ENCODE measurements around the gene IFIT2. TPM values are rescaled to one million over a fixed set of nuclear protein-coding genes. Genes with fewer than 3 reads are reported as not detected.

Gene IFIT2
- total and polyA plus RNA-seq, 2 experiments from 2014 or later = 0.10 TPM; not detected in 1

- TF ChIP-seq ZNF114 (CRISPR knock-in tag; IDR thresholded peaks at IDR 0.05) = no peak
- TF ChIP-seq CREB1 (CRISPR knock-in tag; IDR thresholded peaks at IDR 0.05; ENCODE audit: low read depth) = no peak
- no peak for TF ChIP-seq CTCF (conservative IDR thresholded peaks at IDR 0.05; ENCODE audit: low read depth in 2 of 2)
- no peak for TF ChIP-seq ZNF331 (CRISPR knock-in tag; IDR thresholded peaks at IDR 0.05; ENCODE audit: low read depth)
- TF ChIP-seq NANOG (IDR thresholded peaks at IDR 0.05; ENCODE audit: borderline replicate concordance) = no peak
- no peak for TF ChIP-seq STAT1 (IDR thresholded peaks at IDR 0.05; ENCODE audit: unreplicated experiment)
- no peaks in the 10 kb centered on the region for H3K27me3 Mint-ChIP-seq (ENCODE audit: insufficient read depth, low read depth, poor library complexity)
- Histone ChIP-seq H4K20me1 (replicated peaks; ENCODE audit: insufficient read depth) (no peaks in the 10 kb centered on the region), H3K4me1 (ENCODE audit: insufficient read depth) (peaks cover 13% of the 10 kb centered on the region; the same call in 1 of the 2 replicates), H3K27ac (ENCODE audit: low read depth) (no peak overlapping the region), H3K36me3 (ENCODE audit: insufficient read depth) (no peaks in the 10 kb centered on the region), H3K4me3 (no peak overlapping the region), H3K27me3 (ENCODE audit: insufficient read depth) (no peaks in the 10 kb centered on the region), H3K4me2 (no peak overlapping the region), H3K9me2 (ENCODE audit: insufficient read depth) (0 out of 2 replicates have a peak, but pooled peaks cover 7% of the 10 kb centered on the region), H3F3A (replicated peaks; ENCODE audit: low read depth) (no peaks in the 10 kb centered on the region), H2AFZ (no peak overlapping the region), H3K79me2 (replicated peaks; ENCODE audit: insufficient read depth) (no peaks in the 10 kb centered on the region)
- peaks cover 19% of the 10 kb centered on the region for H3K9me3 Mint-ChIP-seq
- DNase-seq (ENCODE audit: low spot score) (no peak), ATAC-seq (no peak)
- peaks cover 15% of the 10 kb centered on the region for H3K36me3 Mint-ChIP-seq (ENCODE audit: low read depth)
- peaks cover 11% of the 10 kb centered on the region; the same call in 2 of the 3 replicates for H3K4me1 Mint-ChIP-seq
- no peak overlapping the region for H3K4me3 Mint-ChIP-seq
- no peak overlapping the region for H3K27ac Mint-ChIP-seq
These were observed 43.0 kb upstream of the IFIT2 start for GRCh38 chr10:89258881-89259280.

DNA sequence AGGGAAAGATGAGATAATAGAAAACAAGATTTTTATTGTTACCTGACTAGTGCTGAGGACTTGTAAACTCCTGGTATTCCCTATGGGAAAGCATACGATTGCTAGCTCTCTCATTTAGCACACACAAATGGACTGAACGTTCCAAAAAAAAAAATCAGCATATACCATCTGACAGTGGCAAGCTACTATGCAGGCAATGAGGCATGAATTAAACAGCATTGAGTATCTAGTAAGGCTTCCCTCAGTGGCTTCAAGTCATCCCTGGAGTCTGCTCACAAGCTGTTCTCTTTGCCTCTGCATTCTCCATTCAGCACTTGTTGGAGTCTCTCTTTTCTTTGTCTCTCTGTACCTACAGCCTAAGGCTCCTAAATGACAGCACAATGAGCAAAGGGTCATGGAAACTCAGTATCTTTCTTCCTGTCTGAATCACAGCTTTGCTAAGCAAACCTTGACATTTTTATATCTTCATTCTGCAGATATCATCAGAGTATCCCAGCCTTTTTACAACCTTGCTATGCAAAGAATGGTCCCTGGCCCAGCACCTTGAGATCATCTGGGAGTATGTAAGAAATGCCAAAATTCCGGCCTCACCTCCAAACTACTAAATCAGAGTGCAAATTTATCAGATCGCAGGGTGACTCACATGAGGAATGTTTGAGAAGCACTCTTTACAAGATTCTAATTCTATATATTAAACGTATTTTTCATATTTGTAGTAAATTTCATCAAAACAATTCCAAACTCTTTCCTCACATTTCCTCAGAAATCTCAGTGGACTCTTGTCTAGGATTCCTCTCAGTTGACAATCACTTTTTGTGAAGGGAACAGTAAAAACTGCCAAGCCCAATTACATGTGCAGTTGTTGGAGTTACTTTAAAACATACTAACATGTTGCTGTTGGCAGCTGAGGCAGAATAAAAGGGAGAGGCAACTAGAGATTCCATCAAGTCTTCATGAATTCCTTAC lies 39.5 kb upstream of the IFIT2 start:
- Mint-ChIP-seq H3K27ac (no peak overlapping the region), H3K27me3 (ENCODE audit: insufficient read depth, low read depth, poor library complexity) (peaks cover 2% of the 10 kb centered on the region), H3K9me3 (peaks cover 13% of the 10 kb centered on the region), H3K36me3 (ENCODE audit: low read depth) (peaks cover 3% of the 10 kb centered on the region; the same call in 1 of the 3 replicates), H3K4me3 (no peak overlapping the region), H3K4me1 (peaks cover 10% of the 10 kb centered on the region)
- Histone ChIP-seq H3K79me2 (replicated peaks; ENCODE audit: insufficient read depth) (no peaks in the 10 kb centered on the region), H3K27ac (ENCODE audit: low read depth) (no peak overlapping the region), H4K20me1 (replicated peaks; ENCODE audit: insufficient read depth) (no peaks in the 10 kb centered on the region), H3K4me2 (no peak overlapping the region), H3F3A (replicated peaks; ENCODE audit: low read depth) (no peaks in the 10 kb centered on the region), H3K4me1 (ENCODE audit: insufficient read depth) (peaks cover 6% of the 10 kb centered on the region; the same call in 1 of the 2 replicates), H3K27me3 (ENCODE audit: insufficient read depth) (no peaks in the 10 kb centered on the region), H3K9me2 (ENCODE audit: insufficient read depth) (no peaks in the 10 kb centered on the region), H3K4me3 (no peak overlapping the region), H3K36me3 (ENCODE audit: insufficient read depth) (no peaks in the 10 kb centered on the region), H2AFZ (no peak overlapping the region)
- DNase-seq (ENCODE audit: low spot score) (no peak), ATAC-seq (no peak)
- no peak for TF ChIP-seq EZH2 (IDR thresholded peaks at IDR 0.05; ENCODE audit: low read depth, unreplicated experiment)
- TF ChIP-seq ZNF114 (CRISPR knock-in tag; IDR thresholded peaks at IDR 0.05) = no peak
- TF ChIP-seq ZNF331 (CRISPR knock-in tag; IDR thresholded peaks at IDR 0.05; ENCODE audit: low read depth) = no peak
- TF ChIP-seq, protein P1, sequence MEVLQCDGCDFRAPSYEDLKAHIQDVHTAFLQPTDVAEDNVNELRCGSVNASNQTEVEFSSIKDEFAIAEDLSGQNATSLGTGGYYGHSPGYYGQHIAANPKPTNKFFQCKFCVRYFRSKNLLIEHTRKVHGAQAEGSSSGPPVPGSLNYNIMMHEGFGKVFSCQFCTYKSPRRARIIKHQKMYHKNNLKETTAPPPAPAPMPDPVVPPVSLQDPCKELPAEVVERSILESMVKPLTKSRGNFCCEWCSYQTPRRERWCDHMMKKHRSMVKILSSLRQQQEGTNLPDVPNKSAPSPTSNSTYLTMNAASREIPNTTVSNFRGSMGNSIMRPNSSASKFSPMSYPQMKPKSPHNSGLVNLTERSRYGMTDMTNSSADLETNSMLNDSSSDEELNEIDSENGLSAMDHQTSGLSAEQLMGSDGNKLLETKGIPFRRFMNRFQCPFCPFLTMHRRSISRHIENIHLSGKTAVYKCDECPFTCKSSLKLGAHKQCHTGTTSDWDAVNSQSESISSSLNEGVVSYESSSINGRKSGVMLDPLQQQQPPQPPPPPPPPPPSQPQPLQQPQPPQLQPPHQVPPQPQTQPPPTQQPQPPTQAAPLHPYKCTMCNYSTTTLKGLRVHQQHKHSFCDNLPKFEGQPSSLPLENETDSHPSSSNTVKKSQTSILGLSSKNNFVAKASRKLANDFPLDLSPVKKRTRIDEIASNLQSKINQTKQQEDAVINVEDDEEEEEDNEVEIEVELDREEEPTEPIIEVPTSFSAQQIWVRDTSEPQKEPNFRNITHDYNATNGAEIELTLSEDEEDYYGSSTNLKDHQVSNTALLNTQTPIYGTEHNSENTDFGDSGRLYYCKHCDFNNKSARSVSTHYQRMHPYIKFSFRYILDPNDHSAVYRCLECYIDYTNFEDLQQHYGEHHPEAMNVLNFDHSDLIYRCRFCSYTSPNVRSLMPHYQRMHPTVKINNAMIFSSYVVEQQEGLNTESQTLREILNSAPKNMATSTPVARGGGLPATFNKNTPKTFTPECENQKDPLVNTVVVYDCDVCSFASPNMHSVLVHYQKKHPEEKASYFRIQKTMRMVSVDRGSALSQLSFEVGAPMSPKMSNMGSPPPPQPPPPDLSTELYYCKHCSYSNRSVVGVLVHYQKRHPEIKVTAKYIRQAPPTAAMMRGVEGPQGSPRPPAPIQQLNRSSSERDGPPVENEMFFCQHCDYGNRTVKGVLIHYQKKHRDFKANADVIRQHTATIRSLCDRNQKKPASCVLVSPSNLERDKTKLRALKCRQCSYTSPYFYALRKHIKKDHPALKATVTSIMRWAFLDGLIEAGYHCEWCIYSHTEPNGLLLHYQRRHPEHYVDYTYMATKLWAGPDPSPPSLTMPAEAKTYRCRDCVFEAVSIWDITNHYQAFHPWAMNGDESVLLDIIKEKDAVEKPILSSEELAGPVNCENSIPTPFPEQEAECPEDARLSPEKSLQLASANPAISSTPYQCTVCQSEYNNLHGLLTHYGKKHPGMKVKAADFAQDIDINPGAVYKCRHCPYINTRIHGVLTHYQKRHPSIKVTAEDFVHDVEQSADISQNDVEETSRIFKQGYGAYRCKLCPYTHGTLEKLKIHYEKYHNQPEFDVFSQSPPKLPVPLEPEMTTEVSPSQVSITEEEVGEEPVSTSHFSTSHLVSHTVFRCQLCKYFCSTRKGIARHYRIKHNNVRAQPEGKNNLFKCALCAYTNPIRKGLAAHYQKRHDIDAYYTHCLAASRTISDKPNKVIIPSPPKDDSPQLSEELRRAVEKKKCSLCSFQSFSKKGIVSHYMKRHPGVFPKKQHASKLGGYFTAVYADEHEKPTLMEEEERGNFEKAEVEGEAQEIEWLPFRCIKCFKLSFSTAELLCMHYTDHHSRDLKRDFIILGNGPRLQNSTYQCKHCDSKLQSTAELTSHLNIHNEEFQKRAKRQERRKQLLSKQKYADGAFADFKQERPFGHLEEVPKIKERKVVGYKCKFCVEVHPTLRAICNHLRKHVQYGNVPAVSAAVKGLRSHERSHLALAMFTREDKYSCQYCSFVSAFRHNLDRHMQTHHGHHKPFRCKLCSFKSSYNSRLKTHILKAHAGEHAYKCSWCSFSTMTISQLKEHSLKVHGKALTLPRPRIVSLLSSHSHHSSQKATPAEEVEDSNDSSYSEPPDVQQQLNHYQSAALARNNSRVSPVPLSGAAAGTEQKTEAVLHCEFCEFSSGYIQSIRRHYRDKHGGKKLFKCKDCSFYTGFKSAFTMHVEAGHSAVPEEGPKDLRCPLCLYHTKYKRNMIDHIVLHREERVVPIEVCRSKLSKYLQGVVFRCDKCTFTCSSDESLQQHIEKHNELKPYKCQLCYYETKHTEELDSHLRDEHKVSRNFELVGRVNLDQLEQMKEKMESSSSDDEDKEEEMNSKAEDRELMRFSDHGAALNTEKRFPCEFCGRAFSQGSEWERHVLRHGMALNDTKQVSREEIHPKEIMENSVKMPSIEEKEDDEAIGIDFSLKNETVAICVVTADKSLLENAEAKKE (CRISPR knock-in tag; IDR thresholded peaks at IDR 0.05) = no peak
- TF ChIP-seq, protein P2, sequence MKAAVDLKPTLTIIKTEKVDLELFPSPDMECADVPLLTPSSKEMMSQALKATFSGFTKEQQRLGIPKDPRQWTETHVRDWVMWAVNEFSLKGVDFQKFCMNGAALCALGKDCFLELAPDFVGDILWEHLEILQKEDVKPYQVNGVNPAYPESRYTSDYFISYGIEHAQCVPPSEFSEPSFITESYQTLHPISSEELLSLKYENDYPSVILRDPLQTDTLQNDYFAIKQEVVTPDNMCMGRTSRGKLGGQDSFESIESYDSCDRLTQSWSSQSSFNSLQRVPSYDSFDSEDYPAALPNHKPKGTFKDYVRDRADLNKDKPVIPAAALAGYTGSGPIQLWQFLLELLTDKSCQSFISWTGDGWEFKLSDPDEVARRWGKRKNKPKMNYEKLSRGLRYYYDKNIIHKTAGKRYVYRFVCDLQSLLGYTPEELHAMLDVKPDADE (IDR thresholded peaks at IDR 0.05) = no peak

Data from GM23338 (cell line).